Caco-2 (cell line): ENCODE results near the gene CTU1. TPM values are rescaled to one million over a fixed set of nuclear protein-coding genes. Genes with fewer than 3 reads are reported as not detected.
"Not testable (repeated sequence)": the region's sequence is repeated elsewhere in the genome, so short reads cannot be mapped to it uniquely, and the experiment has no call there.

Experiments
- BruUV-seq: library from RNA; stranded (reverse); fragments of 400-500 nt; replicated peaks from 2 replicates; lab custom pipeline; 2021; lab: Mats Ljungman, UMichigan
- CTCF ChIA-PET: fragments of 300-600 bp; sonication (Branson Sonifier 250); formaldehyde crosslinking; loops from one replicate; lab custom pipeline; 2022; ENCODE audit warnings: antibody characterized with exemption; lab: Charles Lee
- POLR2A ChIA-PET: fragments of 300-600 bp; sonication (Branson Sonifier 250); formaldehyde crosslinking; loops from one replicate; lab custom pipeline; 2022; ENCODE audit warnings: antibody characterized with exemption; lab: Charles Lee
- DNase-seq, 2 experiments: peaks; one replicate each; pipeline versions ENCODE4 v3.0.0 to v3.0.0-alpha.2; 2020 to 2022
- H3K27me3 ChIP-seq: replicated peaks from 2 replicates; pipeline ENCODE4 v1.6.0; 2011; ENCODE audit warnings: low read length; ENCODE audit not compliant: control insufficient read depth, insufficient read depth
- H3K36me3 ChIP-seq: 2 replicates; pipeline ENCODE4 v1.5.1; 2011; ENCODE audit warnings: low read length; ENCODE audit not compliant: control insufficient read depth, insufficient read depth
- H3K4me1 ChIP-seq: fragments of 250-450 bp; sonication (Bioruptor Pico); 2 replicates; pipeline ENCODE4 v1.5.1; 2020; ENCODE audit warnings: mild to moderate bottlenecking
- H3K4me3 ChIP-seq: 2 replicates; pipeline ENCODE4 v1.5.1; 2011; ENCODE audit warnings: low read depth, mild to moderate bottlenecking, control low read depth, low read length
- H3K9me3 ChIP-seq: fragments of 250-450 bp; sonication (Bioruptor Pico); 2 replicates; pipeline ENCODE4 v1.5.1; 2020; ENCODE audit warnings: mild to moderate bottlenecking, moderate library complexity
- H3K27ac Mint-ChIP-seq: one replicate; pipeline ENCODE4 v1.8.0; 2022; ENCODE audit warnings: mixed read lengths; ENCODE audit not compliant: unreplicated experiment
- H3K27me3 Mint-ChIP-seq: one replicate; pipeline ENCODE4 v1.8.0; 2022; ENCODE audit warnings: mixed read lengths; ENCODE audit not compliant: insufficient read depth, unreplicated experiment
- H3K36me3 Mint-ChIP-seq: one replicate; pipeline ENCODE4 v1.8.0; 2022; ENCODE audit warnings: mild to moderate bottlenecking, mixed read lengths; ENCODE audit not compliant: insufficient read depth, unreplicated experiment
- H3K4me1 Mint-ChIP-seq: one replicate; pipeline ENCODE4 v1.8.0; 2022; ENCODE audit warnings: low read depth, mixed read lengths; ENCODE audit not compliant: unreplicated experiment
- H3K4me3 Mint-ChIP-seq: one replicate; pipeline ENCODE4 v1.8.0; 2022; ENCODE audit warnings: mild to moderate bottlenecking, moderate library complexity, mixed read lengths; ENCODE audit not compliant: unreplicated experiment
- H3K9me3 Mint-ChIP-seq: one replicate; pipeline ENCODE4 v1.8.0; 2022; ENCODE audit warnings: mixed read lengths; ENCODE audit not compliant: unreplicated experiment
- CTCF ChIP-seq, 2 experiments: fragments of 200-600 bp in 1 of 2; IDR thresholded peaks; 1 replicate in 1 of 2; 2 replicates in 1 of 2; pipeline versions ENCODE4 v1.5.1 to v1.8.0; 2011 to 2022; ENCODE audit warnings: antibody characterized with exemption in 1 of 2, control low read depth in 1 of 2, inconsistent platforms in 1 of 2, low read depth in 1 of 2, low read length in 1 of 2, mild to moderate bottlenecking in 1 of 2, moderate library complexity in 1 of 2; ENCODE audit not compliant: insufficient read depth in 1 of 2, severe bottlenecking in 1 of 2, unreplicated experiment in 1 of 2
- intact Hi-C: fragments of 100-400 bp; cut with micrococcal nuclease; formaldehyde crosslinking; loops from one replicate; pipeline ENCODE4 v1.10.0; 2022; ENCODE audit not compliant: unreplicated experiment
- total RNA-seq: library from RNA; stranded (reverse); gene quantifications from 2 replicates; pipeline ENCODE4 v1.2.3, GENCODE V29; 2022

Gene CTU1
- total RNA-seq, 1 experiment from 2014 or later: 8.1 TPM

- Mint-ChIP-seq H3K27ac (no peak overlapping the region), H3K9me3 (no peaks in the 10 kb centered on the region), H3K36me3 (no peaks in the 10 kb centered on the region), H3K4me3 (no peak overlapping the region), H3K4me1 (no peaks in the 10 kb centered on the region), H3K27me3 (peaks cover 22% of the 10 kb centered on the region)
- ChIA-PET POLR2A (no interaction called here), CTCF (no interaction called here)
- Histone ChIP-seq H3K27me3 (no peaks in the 10 kb centered on the region; the same call in 1 of the 2 replicates), H3K9me3 (no peaks in the 10 kb centered on the region), H3K4me1 (no peaks in the 10 kb centered on the region), H3K4me3 (no peak overlapping the region), H3K36me3 (no peaks in the 10 kb centered on the region)
- no TSS peak for BruUV-seq
- no peak for TF ChIP-seq CTCF (IDR thresholded peaks at IDR 0.05; ENCODE audit: insufficient read depth in 1 of 2, low read depth in 1 of 2, low read length in 1 of 2, severe bottlenecking in 1 of 2, unreplicated experiment in 1 of 2)
- intact Hi-C loops: no loop called here
- no peak for DNase-seq
These were observed 35.3 kb upstream of the CTU1 start for GRCh38 chr19:51143486-51143885.

GRCh38 chr19:51142809-51143475 is 34.7 kb upstream of the CTU1 start:
- CTCF ChIA-PET, H3K9me3 Mint-ChIP-seq, H3K9me3 ChIP-seq, H3K4me1 Mint-ChIP-seq, H3K4me3 ChIP-seq, H3K4me3 Mint-ChIP-seq, intact Hi-C loops, POLR2A ChIA-PET, H3K36me3 ChIP-seq, H3K36me3 Mint-ChIP-seq, H3K4me1 ChIP-seq, DNase-seq, BruUV-seq, H3K27me3 ChIP-seq, H3K27ac Mint-ChIP-seq: not testable (repeated sequence)
- peaks cover 22% of the 10 kb centered on the region for H3K27me3 Mint-ChIP-seq

GRCh38 chr19:51142119-51142518 is 33.9 kb upstream of the CTU1 start, which contains the start of gene SIGLEC7:
Gene SIGLEC7 (plus strand): TSS chr19:51142301. CDS start chr19:51142370, 69 bp downstream.
- BruUV-seq: no TSS peak
- Mint-ChIP-seq H3K4me3 (no peak within 1 kb of the TSS), H3K27me3 (peaks cover 25% of the 10 kb centered on the region), H3K36me3 (no peaks in the 10 kb centered on the region), H3K9me3 (no peaks in the 10 kb centered on the region), H3K4me1 (no peaks in the 10 kb centered on the region), H3K27ac (no peak within 1 kb of the TSS)
- ChIA-PET POLR2A (no interaction called here), CTCF (no interaction called here)
- Histone ChIP-seq H3K4me3 (no peak within 1 kb of the TSS), H3K36me3 (no peaks in the 10 kb centered on the region), H3K4me1 (no peaks in the 10 kb centered on the region), H3K9me3 (no peaks in the 10 kb centered on the region), H3K27me3 (no peaks in the 10 kb centered on the region; the same call in 1 of the 2 replicates)
- intact Hi-C loops: no loop called here
- no peak for TF ChIP-seq CTCF (IDR thresholded peaks at IDR 0.05; ENCODE audit: insufficient read depth in 1 of 2, low read depth in 1 of 2, low read length in 1 of 2, severe bottlenecking in 1 of 2, unreplicated experiment in 1 of 2)
- DNase-seq: no peak
